HFFc6 (cell line): ENCODE data around the gene TENT4B. TPM values are rescaled to one million over a fixed set of nuclear protein-coding genes. Genes with fewer than 3 reads are reported as not detected.

Source experiments
- DNase-seq: peaks from one replicate; pipeline ENCODE4 v3.0.0-alpha.2; 2018
- H3K27ac Mint-ChIP-seq: 2 replicates; pipeline ENCODE4 v1.8.0; 2020; ENCODE audit warnings: mild to moderate bottlenecking, mixed read lengths
- H3K27me3 Mint-ChIP-seq: 2 replicates; pipeline ENCODE4 v1.8.0; 2021; ENCODE audit warnings: mild to moderate bottlenecking, moderate library complexity, mixed read lengths; ENCODE audit not compliant: insufficient read depth
- H3K36me3 Mint-ChIP-seq: 2 replicates; pipeline ENCODE4 v1.8.0; 2021; ENCODE audit warnings: low read depth, mixed read lengths
- H3K4me1 Mint-ChIP-seq: 2 replicates; pipeline ENCODE4 v1.8.0; 2020; ENCODE audit warnings: low read depth, mixed read lengths
- H3K4me3 Mint-ChIP-seq: 2 replicates; pipeline ENCODE4 v1.8.0; 2020; ENCODE audit warnings: mild to moderate bottlenecking, moderate library complexity, mixed read lengths
- H3K9me3 Mint-ChIP-seq: 2 replicates; pipeline ENCODE4 v1.8.0; 2020; ENCODE audit warnings: mild to moderate bottlenecking, mixed read lengths
- CTCF ChIP-seq: fragments of 200-600 bp; sonication (generic); IDR thresholded peaks from 2 replicates; pipeline ENCODE4 v1.5.0; 2021; ENCODE audit warnings: antibody characterized with exemption, mild to moderate bottlenecking
- total RNA-seq, 6 experiments: library from RNA; stranded (reverse); fragmentation: NEBNext Ultra II Directional; extraction: Animal tissue kit (Norgen Biotek cat#: 25700); gene quantifications; 2 replicates in 1 of 6; 3 replicates in 5 of 6; pipeline ENCODE4 v1.2.3, GENCODE V29; 2021

TENT4B gene
- total RNA-seq, 6 experiments from 2014 or later = 19.4 to 23.0 (median 21.6) TPM

GRCh38 chr16:50155925-50156324 is 2.8 kb downstream of the TENT4B start:
- Mint-ChIP-seq H3K27ac (peak overlapping the region; percentile 58), H3K36me3 (peaks cover 27% of the 10 kb centered on the region; the same call in 1 of the 2 replicates), H3K27me3 (no peaks in the 10 kb centered on the region; the same call in 1 of the 2 replicates), H3K4me1 (peaks cover 61% of the 10 kb centered on the region), H3K4me3 (peak overlapping the region; percentile 91), H3K9me3 (no peaks in the 10 kb centered on the region)
- no peak for TF ChIP-seq CTCF
- no peak for DNase-seq

DNA sequence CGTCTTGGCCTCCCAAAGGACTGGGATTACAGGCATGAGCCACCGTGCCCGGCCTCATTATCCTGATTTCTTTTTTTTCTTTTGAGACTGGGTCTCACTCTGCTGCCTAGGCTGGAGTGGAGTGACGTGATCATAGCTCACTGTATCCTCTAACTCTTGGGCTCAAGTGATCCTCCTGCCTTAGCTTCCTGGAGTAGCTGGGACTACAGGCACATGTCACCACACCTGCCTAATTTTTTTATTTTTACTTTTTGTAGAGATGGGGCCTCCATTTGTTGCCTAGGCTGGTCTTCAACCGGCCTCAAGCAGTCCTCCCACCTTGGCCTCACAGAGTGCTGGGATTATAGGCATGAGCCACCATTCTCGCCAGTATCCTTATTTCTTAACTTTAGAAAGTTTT is 3.5 kb downstream of the TENT4B start:
- DNase-seq = no peak
- TF ChIP-seq CTCF = no peak
- Mint-ChIP-seq H3K4me1 (peaks cover 67% of the 10 kb centered on the region), H3K27ac (no peak overlapping the region), H3K9me3 (no peaks in the 10 kb centered on the region), H3K27me3 (no peaks in the 10 kb centered on the region; the same call in 1 of the 2 replicates), H3K4me3 (peak overlapping the region; percentile 91), H3K36me3 (peaks cover 27% of the 10 kb centered on the region; the same call in 1 of the 2 replicates)

DNA sequence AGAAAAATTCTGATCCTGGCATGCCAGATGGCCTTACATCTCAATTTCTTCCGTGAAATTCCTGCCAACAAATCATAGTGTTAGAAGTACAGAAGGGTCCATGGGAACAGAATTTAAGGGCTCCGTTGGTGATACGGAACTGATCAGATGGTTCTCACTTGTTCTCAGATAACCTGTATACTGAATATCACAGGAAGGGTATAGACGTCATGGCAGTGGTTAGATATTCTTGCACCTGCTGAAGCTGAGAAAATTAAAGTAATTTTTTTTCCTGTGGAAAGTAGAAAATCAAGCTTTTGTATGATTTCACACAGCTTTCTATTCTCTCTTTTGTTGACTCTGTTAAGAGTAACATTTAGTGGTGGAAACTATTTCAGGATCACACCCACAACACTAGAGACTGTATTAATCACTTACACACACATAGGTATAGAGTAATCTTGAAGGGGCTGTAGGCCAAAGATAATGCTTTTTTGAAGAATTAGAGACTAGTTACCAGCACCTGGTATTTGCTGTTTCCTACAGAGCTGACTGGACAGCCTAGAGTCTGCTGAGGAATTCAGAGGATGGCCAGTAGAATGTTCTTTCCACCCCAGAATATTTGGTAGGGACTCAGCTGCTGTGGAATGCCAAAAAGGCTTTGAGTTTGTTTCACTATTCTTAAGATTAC is 7.5 kb downstream of the TENT4B start:
- peak overlapping the region; percentile 57; the same call in 1 of the 2 replicates for H3K27ac Mint-ChIP-seq
- H3K4me3 Mint-ChIP-seq = no peak overlapping the region; the same call in 1 of the 2 replicates
- no peak for TF ChIP-seq CTCF
- peak; percentile 37 for DNase-seq
- H3K36me3 Mint-ChIP-seq = peaks cover 16% of the 10 kb centered on the region; the same call in 1 of the 2 replicates
- no peaks in the 10 kb centered on the region; the same call in 1 of the 2 replicates for H3K27me3 Mint-ChIP-seq
- H3K9me3 Mint-ChIP-seq = no peaks in the 10 kb centered on the region
- peaks cover 67% of the 10 kb centered on the region for H3K4me1 Mint-ChIP-seq

- Mint-ChIP-seq H3K4me3 (no peak overlapping the region), H3K9me3 (no peaks in the 10 kb centered on the region)
Observed at GRCh38 chr16:50161950-50162349, 8.8 kb downstream of the TENT4B start.

GRCh38 chr16:50165473-50165872 is 12.4 kb downstream of the TENT4B start:
- Mint-ChIP-seq H3K27me3 (peaks cover 3% of the 10 kb centered on the region; the same call in 1 of the 2 replicates), H3K4me1 (peaks cover 67% of the 10 kb centered on the region), H3K9me3 (no peaks in the 10 kb centered on the region), H3K27ac (peak overlapping the region; percentile 6; the same call in 1 of the 2 replicates), H3K4me3 (no peak overlapping the region), H3K36me3 (peaks cover 7% of the 10 kb centered on the region)
- no peak for TF ChIP-seq CTCF
- no peak for DNase-seq

More at GRCh38 chr16:50161950-50162349, 8.8 kb downstream of the TENT4B start:
- H3K27ac Mint-ChIP-seq = no peak overlapping the region
- H3K4me1 Mint-ChIP-seq = peaks cover 67% of the 10 kb centered on the region
- peaks cover 15% of the 10 kb centered on the region; the same call in 1 of the 2 replicates for H3K36me3 Mint-ChIP-seq
- no peaks in the 10 kb centered on the region; the same call in 1 of the 2 replicates for H3K27me3 Mint-ChIP-seq
- no peak for TF ChIP-seq CTCF
- no peak for DNase-seq
